Stomach smooth muscle (tissue), 2 donors: ENCODE measurements around the gene FAP.

Experiments used
- H3K27ac ChIP-seq: one replicate; pipeline ENCODE4 v1.7.0; 2013; ENCODE audit warnings: mild to moderate bottlenecking, low read length, inconsistent platforms
- H3K27me3 ChIP-seq, 2 donors: one replicate each; pipeline ENCODE4 v1.7.0; 2013; ENCODE audit warnings: low read length in 2 of 2; ENCODE audit not compliant: insufficient read depth in 2 of 2, control insufficient read depth in 1 of 2
- H3K36me3 ChIP-seq, 2 donors: one replicate each; pipeline ENCODE4 v1.7.0; 2013; ENCODE audit warnings: low read length in 2 of 2; ENCODE audit not compliant: control insufficient read depth in 2 of 2, insufficient read depth in 2 of 2
- H3K4me1 ChIP-seq: one replicate; pipeline ENCODE4 v1.7.0; 2013; ENCODE audit warnings: low read length; ENCODE audit not compliant: control insufficient read depth, insufficient read depth
- H3K4me3 ChIP-seq, 2 donors: one replicate each; pipeline ENCODE4 v1.7.0; 2013; ENCODE audit warnings: low read length in 2 of 2
- H3K9ac ChIP-seq, 2 donors: one replicate each; pipeline ENCODE4 v1.7.0; 2013; ENCODE audit warnings: low read length in 2 of 2, mild to moderate bottlenecking in 1 of 2
- H3K9me3 ChIP-seq, 2 donors: one replicate each; pipeline ENCODE4 v1.7.0; 2013; ENCODE audit warnings: low read length in 2 of 2; ENCODE audit not compliant: control insufficient read depth in 2 of 2
- donor health status: healthy.
- donor health status: Pancreatic carcinoma.

FAP gene

DNA sequence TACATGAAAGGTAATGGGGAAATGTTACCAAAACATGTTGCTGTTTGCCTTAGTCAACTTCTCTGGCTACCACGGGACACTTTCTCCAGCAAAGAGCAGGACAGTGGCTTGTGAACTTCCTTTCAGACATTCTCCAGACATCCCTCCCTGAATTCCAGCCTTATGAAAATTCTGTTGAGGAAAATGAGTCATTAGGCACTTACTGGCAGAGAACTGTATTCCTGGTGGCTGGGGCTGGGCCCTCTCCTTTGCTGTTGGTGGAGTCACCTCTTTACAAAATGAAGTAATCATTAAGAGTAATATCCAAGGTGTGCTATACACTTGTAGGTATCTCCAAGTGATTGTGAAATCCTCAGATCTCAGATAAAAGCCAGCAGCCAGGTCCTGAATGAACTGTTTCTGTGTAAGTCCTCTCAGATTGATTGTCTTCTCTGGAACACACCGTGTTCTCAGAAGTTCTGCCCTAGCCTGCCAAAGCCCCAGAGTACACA is 1.3 kb upstream of the FAP start:
- Histone ChIP-seq H3K36me3 (no peaks in the 10 kb centered on the region), H3K4me3 (peak overlapping the region in 1 of 2 donors; percentile 24), H3K9ac (no peak overlapping the region), H3K4me1 (peaks cover 7% of the 10 kb centered on the region), H3K27me3 (no peaks in the 10 kb centered on the region), H3K27ac (peak overlapping the region; percentile 24), H3K9me3 (no peaks in the 10 kb centered on the region)

DNA sequence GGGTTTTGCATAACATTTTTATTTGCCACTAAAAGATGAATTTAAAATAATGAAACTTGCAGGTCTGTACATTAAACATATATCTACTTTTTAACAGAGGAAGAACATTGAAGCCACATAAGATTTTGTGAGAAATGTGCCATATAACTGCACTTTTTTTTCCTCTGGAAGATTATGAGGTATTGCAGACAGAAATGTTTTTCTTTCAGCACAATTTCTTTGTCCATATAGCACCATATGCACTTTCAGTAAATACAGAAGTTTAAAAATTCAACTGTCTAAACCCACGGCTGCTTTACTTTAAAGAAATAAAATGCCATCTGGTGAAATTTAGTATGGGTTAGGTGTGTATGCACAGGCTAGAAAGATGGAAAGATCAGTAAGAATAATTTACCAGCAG is 470 bp upstream of the FAP start:
- H3K4me1 ChIP-seq: peaks cover 7% of the 10 kb centered on the region
- no peaks in the 10 kb centered on the region for H3K36me3 ChIP-seq
- no peak overlapping the region for H3K27ac ChIP-seq
- H3K27me3 ChIP-seq: no peaks in the 10 kb centered on the region
- H3K9ac ChIP-seq: no peak overlapping the region
- no peaks in the 10 kb centered on the region for H3K9me3 ChIP-seq
- H3K4me3 ChIP-seq: peak overlapping the region in 1 of 2 donors; percentile 22

DNA sequence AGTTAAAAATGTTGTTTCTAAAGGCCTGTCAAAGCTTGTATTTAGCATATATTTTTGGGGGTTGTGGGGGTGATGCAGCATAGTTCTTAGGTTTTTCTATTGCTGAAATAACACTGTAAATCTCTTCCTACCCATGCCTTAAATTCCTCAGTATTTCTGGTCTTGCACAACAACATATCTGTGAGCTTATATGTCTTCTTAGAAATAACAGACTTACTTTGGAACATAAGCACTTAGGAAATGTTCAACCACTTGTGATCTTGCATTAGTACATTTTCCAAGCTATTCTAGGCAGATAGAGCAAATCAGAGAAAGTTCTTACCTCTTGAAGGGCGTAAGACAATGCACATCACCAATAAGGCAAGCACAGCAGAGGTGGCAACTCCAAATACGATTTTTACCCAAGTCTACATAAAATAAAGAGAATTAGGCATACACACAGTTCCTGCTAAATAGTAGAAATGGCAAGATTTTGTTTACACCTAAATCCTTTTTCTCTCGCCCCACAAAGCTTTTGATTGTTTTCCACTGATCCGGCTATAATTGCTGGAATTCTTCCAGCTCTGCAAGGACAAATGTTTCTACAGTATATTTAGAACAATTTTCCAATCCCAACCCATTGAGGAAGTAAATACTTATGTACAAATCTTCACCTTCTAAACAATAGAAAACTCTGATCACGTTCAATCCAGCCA is 512 bp downstream of the FAP start:
- no peaks in the 10 kb centered on the region for H3K36me3 ChIP-seq
- H3K4me1 ChIP-seq: peaks cover 7% of the 10 kb centered on the region
- no peak overlapping the region for H3K9ac ChIP-seq
- H3K9me3 ChIP-seq: no peaks in the 10 kb centered on the region
- no peaks in the 10 kb centered on the region for H3K27me3 ChIP-seq
- no peak overlapping the region for H3K27ac ChIP-seq
- peak overlapping the region; percentile 22 to 30 for H3K4me3 ChIP-seq

DNA sequence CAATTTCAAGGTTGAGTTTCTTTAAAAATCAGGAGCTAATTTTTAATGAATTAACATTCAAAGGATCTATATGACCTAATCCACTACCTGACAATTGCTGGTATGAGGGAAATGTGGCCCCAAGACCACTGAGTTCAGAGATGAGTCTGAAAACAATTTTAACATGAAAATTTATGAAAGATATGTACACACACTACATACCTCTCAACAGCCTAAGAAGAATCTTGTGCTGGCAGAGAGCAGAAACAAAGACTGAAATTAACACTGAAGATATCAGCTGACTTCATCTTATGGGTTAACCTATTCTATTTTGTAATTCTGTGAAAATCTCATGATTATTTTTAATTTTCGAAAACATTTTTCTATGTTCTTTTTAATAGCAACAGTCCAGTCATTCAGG is 1.7 kb downstream of the FAP start:
- Histone ChIP-seq H3K9ac (no peak overlapping the region), H3K4me1 (peaks cover 7% of the 10 kb centered on the region), H3K4me3 (no peak overlapping the region), H3K36me3 (no peaks in the 10 kb centered on the region), H3K9me3 (no peaks in the 10 kb centered on the region), H3K27me3 (no peaks in the 10 kb centered on the region), H3K27ac (no peak overlapping the region)

DNA sequence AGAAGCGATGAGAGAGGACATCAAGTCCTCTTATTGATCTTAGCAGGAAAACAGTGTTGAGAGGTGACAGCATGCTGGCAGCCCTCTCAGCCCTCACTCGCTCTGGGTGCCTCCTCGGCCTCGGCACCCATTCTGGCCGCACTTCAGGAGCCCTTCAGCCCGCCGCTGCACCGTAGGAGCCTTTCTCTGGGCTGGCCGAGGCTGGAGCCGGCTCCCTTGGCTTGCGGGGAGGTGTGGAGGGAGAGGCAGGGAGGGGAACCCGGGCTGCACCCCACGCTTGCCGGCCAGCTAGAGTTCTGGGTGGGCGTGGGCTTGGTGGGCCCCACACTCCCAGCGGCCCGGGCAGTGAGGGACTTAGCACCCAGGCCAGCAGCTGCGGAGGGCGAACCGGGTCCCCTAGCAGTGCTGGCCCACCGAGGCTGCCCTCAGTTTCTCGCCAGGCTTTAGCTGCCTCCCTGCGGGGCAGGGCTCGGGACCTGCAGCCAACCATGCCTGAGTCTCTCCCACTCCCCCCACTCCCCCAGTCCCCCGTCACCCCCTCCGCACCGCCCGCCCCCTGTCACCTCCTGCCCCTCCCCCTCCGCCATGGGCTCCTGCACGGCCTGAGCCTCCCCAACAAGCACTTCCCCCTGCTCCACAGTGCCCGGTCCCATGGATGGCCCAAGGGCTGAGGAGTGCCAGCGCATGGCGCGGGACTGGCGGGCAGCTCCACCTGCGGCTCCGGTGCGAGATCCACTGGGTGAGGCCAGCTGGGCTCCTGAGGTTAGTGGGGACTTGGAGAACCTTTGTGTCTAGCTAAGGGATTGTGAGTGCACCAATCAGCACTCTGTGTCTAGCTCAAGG is 8.4 kb downstream of the FAP start:
- Histone ChIP-seq H3K36me3 (no peaks in the 10 kb centered on the region), H3K27me3 (no peaks in the 10 kb centered on the region), H3K4me1 (no peaks in the 10 kb centered on the region), H3K4me3 (no peak overlapping the region), H3K9ac (no peak overlapping the region), H3K27ac (no peak overlapping the region), H3K9me3 (no peaks in the 10 kb centered on the region)

DNA sequence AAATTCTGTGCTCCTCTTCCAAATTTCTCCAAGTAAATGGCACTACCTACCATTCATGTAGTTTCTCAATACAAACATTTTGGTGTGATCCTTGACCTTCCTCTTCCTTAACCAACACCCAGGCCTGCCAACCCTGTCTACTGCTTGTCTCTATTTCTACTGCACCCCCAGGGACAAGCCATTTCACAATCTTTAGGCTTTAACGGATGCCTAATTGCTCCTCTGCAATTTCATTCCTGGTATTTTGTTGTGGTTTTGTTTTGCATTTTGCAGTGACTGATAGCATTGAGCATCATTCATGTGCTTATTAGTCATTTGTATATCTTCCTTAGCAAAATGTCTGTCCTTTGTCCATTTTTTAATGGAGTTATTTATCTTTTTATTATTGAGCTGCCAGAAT is 10.0 kb downstream of the FAP start:
- H3K9ac ChIP-seq: no peak overlapping the region
- no peak overlapping the region for H3K27ac ChIP-seq
- no peaks in the 10 kb centered on the region for H3K27me3 ChIP-seq
- H3K4me3 ChIP-seq: no peak overlapping the region
- H3K4me1 ChIP-seq: no peaks in the 10 kb centered on the region
- H3K36me3 ChIP-seq: no peaks in the 10 kb centered on the region
- no peaks in the 10 kb centered on the region for H3K9me3 ChIP-seq

DNA sequence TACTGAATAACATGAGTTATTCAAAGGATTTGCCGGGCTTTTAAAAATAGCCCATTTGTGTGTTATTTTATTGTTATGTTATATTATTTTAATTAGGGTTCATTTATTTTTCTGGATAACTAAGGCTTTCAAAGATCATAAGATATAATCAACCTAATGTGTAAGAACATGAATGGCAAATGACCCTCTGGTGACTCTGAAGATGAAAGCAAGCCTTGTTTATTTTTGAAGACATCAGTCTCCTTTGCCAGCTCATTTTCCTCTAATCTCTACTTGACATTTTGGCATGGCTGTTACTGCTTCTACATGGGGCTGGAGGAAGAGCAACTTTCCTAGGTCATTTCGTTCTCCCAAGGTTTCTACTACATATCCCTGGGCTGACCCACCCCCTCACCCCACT is 10.6 kb downstream of the FAP start:
- Histone ChIP-seq H3K27ac (no peak overlapping the region), H3K4me1 (no peaks in the 10 kb centered on the region), H3K4me3 (no peak overlapping the region), H3K27me3 (no peaks in the 10 kb centered on the region), H3K36me3 (no peaks in the 10 kb centered on the region), H3K9ac (no peak overlapping the region), H3K9me3 (no peaks in the 10 kb centered on the region)

DNA sequence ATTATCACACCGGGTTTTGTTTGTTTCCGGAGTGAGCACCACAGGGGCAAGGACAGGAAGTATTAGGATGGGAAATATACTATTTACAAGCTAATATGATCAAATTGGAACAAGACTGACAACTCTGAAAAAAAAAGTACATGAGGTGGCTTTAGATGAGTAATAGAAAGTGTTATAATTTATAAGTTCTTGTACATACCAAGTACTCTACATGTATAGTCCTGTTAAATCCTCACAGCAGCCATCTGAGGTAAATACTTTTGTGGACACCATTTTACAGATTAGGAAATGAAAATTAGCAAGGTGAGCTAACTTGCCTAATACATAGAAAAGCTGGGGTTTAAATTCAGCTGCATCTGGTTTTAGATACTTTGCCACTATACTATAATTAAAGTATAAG is 11.2 kb downstream of the FAP start:
- Histone ChIP-seq H3K4me1 (no peaks in the 10 kb centered on the region), H3K9ac (no peak overlapping the region), H3K27ac (no peak overlapping the region), H3K4me3 (no peak overlapping the region), H3K27me3 (no peaks in the 10 kb centered on the region), H3K36me3 (no peaks in the 10 kb centered on the region), H3K9me3 (no peaks in the 10 kb centered on the region)

DNA sequence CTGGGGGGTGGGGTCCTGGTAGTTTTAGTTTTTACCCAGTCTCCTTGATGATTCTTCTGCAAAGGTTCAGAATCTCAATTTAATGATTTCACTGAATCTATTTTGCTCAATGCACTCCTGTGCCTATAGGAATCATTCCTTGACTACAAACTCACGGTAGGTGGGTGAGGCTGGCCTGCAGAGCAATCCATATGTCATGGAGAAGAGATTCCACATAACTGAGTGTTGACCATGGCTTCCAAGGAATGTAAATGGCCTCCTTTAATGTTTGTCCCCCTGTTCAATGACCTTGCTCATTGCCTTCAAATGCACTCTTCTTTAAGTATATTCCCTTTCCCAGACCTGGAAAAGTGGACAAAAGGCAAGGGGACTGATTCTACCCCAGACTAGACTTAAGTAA is 12.5 kb downstream of the FAP start:
- no peaks in the 10 kb centered on the region for H3K36me3 ChIP-seq
- H3K4me1 ChIP-seq: no peaks in the 10 kb centered on the region
- no peak overlapping the region for H3K9ac ChIP-seq
- no peaks in the 10 kb centered on the region for H3K9me3 ChIP-seq
- H3K4me3 ChIP-seq: no peak overlapping the region
- H3K27ac ChIP-seq: no peak overlapping the region
- H3K27me3 ChIP-seq: no peaks in the 10 kb centered on the region

DNA sequence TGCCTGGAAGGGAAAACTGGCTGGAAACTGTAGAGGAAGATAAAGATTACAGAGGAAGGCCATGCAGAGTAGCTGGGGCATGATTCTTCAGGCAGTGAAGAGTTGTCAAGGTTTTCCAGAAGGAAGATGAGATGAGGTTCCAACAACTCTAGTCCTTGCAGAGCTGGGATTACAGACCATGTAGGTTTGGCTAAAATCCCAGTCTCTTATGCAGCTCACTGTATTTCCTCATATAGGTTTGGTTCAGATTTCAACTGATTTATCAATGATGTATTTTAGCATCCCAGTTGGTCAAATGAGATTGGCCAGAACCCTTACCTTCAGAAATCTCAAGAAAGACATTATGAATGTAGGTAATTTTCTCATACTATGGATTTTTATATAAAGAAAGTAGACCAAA is 16.4 kb downstream of the FAP start:
- H3K9me3 ChIP-seq: no peaks in the 10 kb centered on the region
- no peak overlapping the region for H3K4me3 ChIP-seq
- H3K27ac ChIP-seq: no peak overlapping the region
- no peak overlapping the region for H3K9ac ChIP-seq
- H3K4me1 ChIP-seq: no peaks in the 10 kb centered on the region
- no peaks in the 10 kb centered on the region for H3K27me3 ChIP-seq
- no peaks in the 10 kb centered on the region for H3K36me3 ChIP-seq

DNA sequence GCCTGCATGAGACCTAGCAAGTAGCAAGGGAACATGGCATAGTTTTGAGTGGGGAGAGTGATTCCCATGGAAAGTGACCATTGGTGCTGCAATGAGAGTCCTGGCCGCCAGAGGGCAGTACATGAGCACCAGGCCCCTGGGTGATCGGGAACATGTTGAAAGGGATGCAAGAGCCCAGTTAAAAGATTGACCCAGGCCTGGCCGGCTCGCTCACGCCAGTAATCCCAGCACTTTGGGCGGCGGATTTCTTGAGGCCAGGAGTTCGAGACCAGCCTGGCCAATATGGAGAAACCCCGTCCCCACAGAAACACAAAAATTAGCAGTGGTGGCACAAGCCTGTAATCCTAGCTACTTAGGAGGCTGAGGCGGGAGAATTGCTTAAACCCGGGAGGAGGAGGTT is 22.2 kb downstream of the FAP start:
- Histone ChIP-seq H3K9me3 (no peaks in the 10 kb centered on the region), H3K27ac (no peak overlapping the region), H3K9ac (no peak overlapping the region), H3K27me3 (no peaks in the 10 kb centered on the region), H3K4me1 (no peaks in the 10 kb centered on the region), H3K4me3 (no peak overlapping the region), H3K36me3 (no peaks in the 10 kb centered on the region)
